Right lung (tissue), 10 donors: ENCODE measurements around the gene CYP2A7. TPM values are rescaled to one million over a fixed set of nuclear protein-coding genes. Genes with fewer than 3 reads are reported as not detected.
A peak's percentile ranks its signal among the peaks of the same experiment; 100 is the strongest.
"Not testable (repeated sequence)": the region's sequence is repeated elsewhere in the genome, so short reads cannot be mapped to it uniquely, and the experiment has no call there.

Experiments used
- DNase-seq, 2 donors: peaks; one replicate each; pipeline ENCODE4 v3.0.0-alpha.2; 2013
- long read RNA-seq, 8 donors: transcript quantifications; one replicate each; lab custom pipeline, GENCODE V29; 2026
- polyA plus RNA-seq, 5 donors: library from polyadenylated mRNA; unstranded; fragments of 120-200 nt; gene quantifications; one replicate each; pipeline versions ENCODE4 v1.2.1 to v1.2.3, GENCODE V29; 2013; ENCODE audit warnings: inconsistent platforms in 1 of 5, low replicate concordance in 1 of 5; ENCODE audit not compliant: insufficient read length in 5 of 5, insufficient read depth in 1 of 5

Gene CYP2A7, protein sequence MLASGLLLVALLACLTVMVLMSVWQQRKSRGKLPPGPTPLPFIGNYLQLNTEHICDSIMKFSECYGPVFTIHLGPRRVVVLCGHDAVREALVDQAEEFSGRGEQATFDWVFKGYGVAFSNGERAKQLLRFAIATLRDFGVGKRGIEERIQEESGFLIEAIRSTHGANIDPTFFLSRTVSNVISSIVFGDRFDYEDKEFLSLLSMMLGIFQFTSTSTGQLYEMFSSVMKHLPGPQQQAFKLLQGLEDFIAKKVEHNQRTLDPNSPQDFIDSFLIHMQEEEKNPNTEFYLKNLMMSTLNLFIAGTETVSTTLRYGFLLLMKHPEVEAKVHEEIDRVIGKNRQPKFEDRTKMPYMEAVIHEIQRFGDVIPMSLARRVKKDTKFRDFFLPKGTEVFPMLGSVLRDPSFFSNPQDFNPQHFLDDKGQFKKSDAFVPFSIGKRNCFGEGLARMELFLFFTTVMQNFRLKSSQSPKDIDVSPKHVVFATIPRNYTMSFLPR
- under 1 TPM in 4 of 5 donors, not detected in 1; 0.14 to 0.39 (median 0.17) TPM for polyA plus RNA-seq
- long read RNA-seq, donor 1: 0 reads
- long read RNA-seq, donor 2: 0 reads
- long read RNA-seq, donor 3: 0 reads
- long read RNA-seq, donor 4: 0 reads
- long read RNA-seq, donor 5: 0 reads
- long read RNA-seq, donor 6: 0 reads
- long read RNA-seq, donor 7: 0 reads
- long read RNA-seq, donor 8: 0 reads

- not testable (repeated sequence) for DNase-seq
Observed at GRCh38 chr19:40882062-40882461, at the start of gene CYP2A7. Gene CYP2A7, minus strand, starts transcription at chr19:40882231. Its CDS starts 21 bp downstream, at chr19:40882210.

DNA sequence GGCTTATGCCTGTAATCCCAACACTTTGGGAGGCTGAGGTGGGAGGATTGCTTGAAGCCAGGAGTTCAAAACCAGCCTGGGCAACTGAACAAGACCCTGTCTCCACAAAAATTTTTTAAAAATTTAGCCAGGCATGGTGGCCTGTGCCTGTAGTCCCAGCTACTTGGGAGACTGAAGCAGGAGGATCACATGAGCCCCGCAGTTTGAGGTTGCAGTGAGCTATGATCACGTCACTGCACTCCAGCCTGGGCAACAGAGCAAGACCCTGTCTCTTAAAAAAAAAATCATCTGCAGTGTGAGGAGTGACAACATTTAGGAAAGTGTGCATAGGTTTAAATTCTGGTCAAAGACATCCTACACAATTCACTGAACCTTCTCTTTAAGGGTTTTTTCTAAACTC lies 48.8 kb upstream of the CYP2A7 start:
- not testable (repeated sequence) for DNase-seq

- DNase-seq: not testable (repeated sequence)
Observed at GRCh38 chr19:40929942-40930341, 47.9 kb upstream of the CYP2A7 start.

DNA sequence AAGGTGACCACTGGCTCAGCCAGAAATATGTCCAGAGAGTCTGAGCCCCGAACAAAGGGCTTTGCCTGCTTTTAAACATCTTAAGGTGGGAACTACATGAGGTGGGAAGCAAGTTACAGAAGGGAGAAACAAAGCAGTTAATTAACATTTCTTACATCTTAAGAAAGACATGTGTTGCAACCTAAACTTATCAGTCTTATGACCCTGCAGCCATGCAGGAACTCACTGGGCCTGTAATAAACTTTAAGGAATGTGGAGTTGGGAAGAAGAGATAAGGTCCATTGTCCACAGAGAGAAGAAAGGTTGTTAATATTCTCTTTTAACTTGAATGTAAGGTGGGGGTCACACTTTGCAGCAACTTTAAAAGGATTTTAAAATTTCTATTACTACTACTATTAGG lies 46.8 kb upstream of the CYP2A7 start:
- DNase-seq: no peak

- no peak for DNase-seq
Observed at GRCh38 chr19:40927567-40927966, 45.5 kb upstream of the CYP2A7 start.

DNA sequence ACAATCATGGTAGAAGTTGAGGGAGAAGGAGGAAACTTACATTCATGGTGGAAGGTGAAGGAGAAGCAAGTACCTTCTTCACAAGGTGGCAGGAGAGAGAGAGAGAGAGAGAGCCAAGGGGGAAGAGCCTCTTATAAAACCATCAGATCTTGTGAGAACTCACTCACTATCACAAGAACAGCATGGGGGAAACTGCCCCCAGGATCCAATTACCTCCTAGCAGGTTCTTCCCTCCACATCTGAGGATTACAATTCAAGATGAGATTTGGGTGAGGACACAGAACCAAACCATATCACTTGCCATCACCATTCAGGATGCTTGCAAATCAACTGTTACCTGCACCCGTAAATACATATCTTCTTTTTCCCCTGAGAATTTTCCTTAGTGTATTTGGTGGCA lies 44.2 kb upstream of the CYP2A7 start:
- DNase-seq: not testable (repeated sequence)

DNA sequence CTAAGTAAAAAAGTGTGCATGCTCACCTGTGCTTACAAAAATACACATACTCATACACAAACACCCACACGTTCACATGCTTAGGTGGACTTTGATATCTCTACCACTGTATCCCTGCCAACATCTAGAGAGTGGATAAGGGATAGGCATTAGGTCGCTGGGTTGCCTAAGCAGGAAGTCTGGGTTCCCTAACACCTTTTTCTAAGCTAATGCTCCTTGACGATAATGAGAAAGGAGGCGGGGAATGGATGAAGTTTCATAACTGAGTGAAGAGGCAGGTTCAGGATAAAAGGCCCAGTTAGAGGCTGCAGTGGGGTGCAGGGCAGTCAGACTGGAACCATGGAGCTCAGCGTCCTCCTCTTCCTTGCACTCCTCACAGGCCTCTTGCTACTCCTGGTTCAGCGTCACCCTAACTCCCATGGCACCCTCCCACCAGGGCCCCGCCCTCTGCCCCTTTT lies 41.9 kb upstream of the CYP2A7 start:
- no peak for DNase-seq

DNA sequence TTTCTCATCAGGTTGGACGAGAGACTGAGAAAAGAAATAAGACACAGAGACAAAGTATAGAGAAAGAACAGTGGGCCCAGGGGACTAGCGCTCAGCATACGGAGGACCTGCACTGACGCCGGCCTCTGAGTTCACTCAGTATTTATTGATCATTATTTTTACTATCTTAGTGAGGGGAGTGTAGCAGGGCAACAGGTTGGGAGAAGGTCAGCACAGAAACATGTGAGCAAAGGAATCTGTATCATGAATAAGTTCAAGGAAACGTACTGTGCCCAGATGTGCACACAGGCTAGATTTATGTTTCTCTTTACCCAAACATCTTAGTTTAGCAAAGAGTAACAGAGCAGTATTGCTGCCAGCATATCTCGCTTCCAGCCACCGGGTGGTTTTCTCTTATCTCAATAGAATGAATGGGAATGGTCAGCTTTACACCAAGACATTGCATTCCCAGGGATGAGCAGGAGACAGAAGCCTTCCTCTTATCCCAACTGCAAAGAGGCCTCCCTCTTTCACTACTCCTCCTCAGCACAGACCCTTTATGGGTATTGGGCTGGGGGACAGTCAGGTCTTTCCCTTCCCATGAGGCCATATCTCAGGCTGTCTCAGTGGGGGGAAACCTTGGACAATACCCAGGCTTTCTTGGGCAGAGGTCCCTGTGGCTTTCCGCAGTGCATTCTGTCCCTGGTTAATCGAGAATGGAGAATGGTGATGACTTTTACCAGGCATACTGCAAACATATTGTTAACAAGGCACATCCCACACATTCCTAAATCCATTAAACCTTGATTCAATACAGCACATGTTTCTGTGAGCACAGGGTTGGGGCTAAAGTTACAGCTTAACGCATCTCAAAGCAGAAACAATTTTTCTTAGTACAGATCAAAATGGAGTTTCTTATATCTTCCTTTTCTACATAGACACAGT lies 40.5 kb upstream of the CYP2A7 start:
- DNase-seq: not testable (repeated sequence)

- peak; percentile 12 to 31 for DNase-seq
Observed at GRCh38 chr19:40921005-40921897, 39.2 kb upstream of the CYP2A7 start.

DNA sequence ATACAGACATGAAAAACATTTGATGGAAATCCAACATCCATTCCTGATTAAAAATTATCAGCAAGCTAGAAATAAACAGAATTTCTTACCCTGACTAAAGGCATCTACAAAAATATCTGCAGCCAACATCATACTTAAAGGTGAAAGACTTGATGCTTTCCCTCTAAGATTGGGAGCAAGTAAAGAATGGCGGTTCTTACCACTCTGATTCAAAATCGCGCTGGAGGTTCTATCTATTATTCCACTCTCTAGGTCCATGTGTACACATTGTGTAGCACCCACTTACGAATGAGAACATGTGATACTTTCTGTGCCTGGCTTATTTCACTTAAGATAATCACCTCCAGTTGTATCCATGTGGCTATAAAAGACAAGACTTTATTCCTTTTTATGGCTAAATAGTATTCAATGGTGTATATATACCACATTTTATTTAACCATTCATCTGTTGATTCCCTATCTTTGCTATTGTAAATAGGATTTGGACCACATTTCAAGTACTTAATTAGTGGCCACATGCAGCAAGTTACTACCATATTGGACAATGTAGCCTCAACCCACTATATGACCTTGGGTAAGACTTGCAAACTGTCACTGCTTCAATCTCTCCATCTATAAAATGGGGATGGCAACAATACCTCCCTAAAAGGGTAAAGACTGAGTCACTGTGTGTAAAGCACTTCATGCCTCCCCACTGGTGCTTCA lies 38.4 kb upstream of the CYP2A7 start:
- no peak for DNase-seq

GRCh38 chr19:40919530-40920299 lies 37.7 kb upstream of the CYP2A7 start:
- not testable (repeated sequence) for DNase-seq

- not testable (repeated sequence) for DNase-seq
Observed at GRCh38 chr19:40918303-40918702, 36.3 kb upstream of the CYP2A7 start.

DNA sequence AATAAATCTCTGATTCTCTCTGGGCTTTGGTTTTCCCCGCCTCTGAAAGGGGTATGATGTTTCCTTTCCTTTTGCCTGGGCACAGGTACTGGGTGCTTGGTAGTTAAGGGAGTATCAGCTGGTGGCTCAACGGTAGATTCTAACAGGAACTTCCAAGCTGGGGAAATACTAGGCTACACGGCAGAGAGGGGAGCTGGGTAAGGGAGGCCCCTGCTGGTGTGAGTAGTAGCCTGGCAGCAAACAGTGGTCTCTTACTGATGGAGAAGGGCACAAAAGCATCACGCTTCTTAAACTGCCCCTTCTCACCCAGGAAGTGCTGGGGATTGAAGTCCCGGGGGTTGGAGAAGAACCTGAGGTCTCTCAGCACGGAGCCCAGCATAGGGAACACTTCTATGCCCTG lies 26.9 kb upstream of the CYP2A7 start:
- no peak for DNase-seq

- no peak for DNase-seq
Observed at GRCh38 chr19:40907968-40908735, 26.1 kb upstream of the CYP2A7 start.

- no peak for DNase-seq
Observed at GRCh38 chr19:40906512-40906911, 24.5 kb upstream of the CYP2A7 start.

DNA sequence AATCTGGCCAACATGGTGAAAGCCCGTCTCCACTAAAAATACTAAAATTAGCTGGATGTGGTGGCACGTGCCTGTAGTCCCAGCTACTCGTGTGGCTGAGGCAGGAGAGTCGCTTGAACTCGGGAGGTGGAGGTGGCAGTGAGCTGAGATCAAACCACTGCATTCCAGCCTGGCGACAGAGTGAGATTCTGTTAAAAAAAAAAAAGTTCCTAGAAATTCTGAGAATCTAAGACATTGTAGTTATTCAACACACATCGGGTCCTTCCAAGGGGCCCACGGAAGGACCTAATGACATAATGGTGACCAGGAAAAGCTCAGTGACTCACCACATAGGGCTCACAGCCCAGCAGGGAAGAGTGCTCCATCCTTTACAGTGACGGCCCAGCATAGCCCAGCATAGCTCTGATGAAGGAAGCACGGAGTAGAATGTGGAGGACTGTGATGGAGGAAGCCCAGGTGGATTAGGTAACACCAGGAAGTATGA lies 22.7 kb upstream of the CYP2A7 start:
- DNase-seq: not testable (repeated sequence)

DNA sequence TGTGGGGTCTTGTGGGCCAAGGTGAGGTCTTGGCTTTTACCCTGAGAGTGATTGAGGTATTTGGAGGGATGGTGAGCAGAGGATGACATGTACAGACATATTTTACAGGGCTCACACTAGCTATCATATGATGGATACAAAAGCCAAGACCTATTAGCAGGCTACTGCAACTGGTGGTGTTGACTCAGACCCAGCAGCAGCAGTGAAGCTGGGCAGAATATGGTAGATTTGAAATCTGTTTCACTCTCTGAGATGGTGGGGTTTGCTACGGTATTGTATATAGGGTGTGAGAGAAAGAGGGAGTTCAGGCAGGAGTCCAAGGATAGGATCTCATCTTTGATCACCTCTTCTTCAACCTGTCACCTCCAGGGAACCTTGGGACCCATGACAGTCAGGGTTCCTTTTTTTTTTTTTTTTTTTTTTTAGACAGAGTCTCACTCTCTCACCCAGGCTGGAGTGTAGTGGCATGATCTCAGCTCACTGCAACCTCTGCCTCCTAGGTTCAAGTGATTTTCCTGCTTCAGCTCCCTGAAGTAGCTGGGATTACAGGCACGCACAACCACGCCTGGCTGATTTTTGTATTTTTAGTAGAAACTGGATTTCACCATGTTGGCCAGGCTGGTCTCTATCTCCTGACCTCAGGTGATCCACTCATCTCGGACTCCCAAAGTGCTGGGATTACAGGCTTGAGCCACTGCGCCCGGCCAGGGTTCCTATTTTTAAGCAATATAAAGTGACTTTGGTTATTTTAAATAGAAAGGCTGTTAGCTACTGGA lies 20.1 kb upstream of the CYP2A7 start:
- DNase-seq: not testable (repeated sequence)
